Esophagus muscularis mucosa (tissue), 3 donors: Measurements from ENCODE around the gene RIC1.

Experiments
- POLR2A ChIP-seq: fragments of 450-650 bp; IDR thresholded peaks from one replicate; pipeline ENCODE4 v1.6.1; 2017; ENCODE audit warnings: antibody characterized with exemption, moderate library complexity, mild to moderate bottlenecking, low read depth
- POLR2AphosphoS5 ChIP-seq, 2 donors: sonication (generic); formaldehyde crosslinking; IDR thresholded peaks; one replicate each; pipeline ENCODE4 v1.6.1; 2017; ENCODE audit warnings: antibody characterized with exemption in 2 of 2
- TF ChIP-seq, protein P1 (sequence below), 3 experiments: fragments of 200-600 bp in 2 of 3; fragments of 450-650 bp in 1 of 3; sonication (generic) in 2 of 3; IDR thresholded peaks; one replicate each; pipeline ENCODE4 v1.5.1; 2017 to 2019; ENCODE audit warnings: antibody characterized with exemption in 3 of 3, mild to moderate bottlenecking in 2 of 3, moderate library complexity in 1 of 3

DNA sequence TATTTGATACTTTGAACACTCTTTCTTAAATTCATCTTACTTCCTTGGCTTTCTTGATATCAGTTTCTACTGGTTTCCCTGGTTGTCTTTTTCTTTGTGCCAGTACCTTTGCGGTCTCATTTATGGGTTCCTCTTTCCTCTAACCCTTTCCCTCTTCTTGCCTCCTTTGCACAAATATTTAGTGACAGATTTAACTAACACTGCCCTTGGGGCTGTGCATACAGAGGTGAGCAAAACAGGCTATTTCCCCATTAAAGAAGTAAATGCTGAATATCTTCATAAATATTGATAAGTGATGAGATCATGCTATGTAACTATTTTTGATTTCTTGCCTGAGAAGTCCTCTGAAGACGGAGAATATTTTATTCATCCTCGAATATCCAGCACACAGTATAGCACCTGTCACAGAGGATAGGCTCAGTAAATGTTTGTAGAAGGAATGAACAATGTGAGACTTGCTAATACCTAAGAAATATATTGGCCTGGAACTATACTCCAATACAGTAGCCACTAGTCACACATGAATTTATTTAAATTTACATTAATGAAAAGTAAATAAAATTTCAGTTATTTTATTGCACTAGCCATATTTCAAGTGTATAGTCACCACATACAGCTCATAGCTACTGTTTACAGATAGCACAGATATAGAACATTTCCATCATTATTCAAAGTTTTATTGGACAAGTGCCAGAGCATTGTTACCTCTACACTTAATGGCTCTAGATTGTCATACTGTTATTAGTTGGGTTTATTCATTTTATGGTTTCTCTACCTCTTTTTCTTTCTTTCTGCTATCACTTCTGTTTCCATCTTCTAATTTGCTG, 90.4 kb downstream of the RIC1 start:
- TF ChIP-seq, protein P1, sequence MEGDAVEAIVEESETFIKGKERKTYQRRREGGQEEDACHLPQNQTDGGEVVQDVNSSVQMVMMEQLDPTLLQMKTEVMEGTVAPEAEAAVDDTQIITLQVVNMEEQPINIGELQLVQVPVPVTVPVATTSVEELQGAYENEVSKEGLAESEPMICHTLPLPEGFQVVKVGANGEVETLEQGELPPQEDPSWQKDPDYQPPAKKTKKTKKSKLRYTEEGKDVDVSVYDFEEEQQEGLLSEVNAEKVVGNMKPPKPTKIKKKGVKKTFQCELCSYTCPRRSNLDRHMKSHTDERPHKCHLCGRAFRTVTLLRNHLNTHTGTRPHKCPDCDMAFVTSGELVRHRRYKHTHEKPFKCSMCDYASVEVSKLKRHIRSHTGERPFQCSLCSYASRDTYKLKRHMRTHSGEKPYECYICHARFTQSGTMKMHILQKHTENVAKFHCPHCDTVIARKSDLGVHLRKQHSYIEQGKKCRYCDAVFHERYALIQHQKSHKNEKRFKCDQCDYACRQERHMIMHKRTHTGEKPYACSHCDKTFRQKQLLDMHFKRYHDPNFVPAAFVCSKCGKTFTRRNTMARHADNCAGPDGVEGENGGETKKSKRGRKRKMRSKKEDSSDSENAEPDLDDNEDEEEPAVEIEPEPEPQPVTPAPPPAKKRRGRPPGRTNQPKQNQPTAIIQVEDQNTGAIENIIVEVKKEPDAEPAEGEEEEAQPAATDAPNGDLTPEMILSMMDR (IDR thresholded peaks at IDR 0.05) = no peak
- TF ChIP-seq POLR2A (no peak), POLR2AphosphoS5 (IDR thresholded peaks at IDR 0.05) (no peak)
